NCI-H1930 (cell line): Measurements from ENCODE around the gene PEAK1.
"Not testable (repeated sequence)": the region's sequence is repeated elsewhere in the genome, so short reads cannot be mapped to it uniquely, and the experiment has no call there.

Experiments
- DNase-seq, 2 experiments: peaks; one replicate each; lab custom pipeline; 2025; lab: John Stamatoyannopoulos, UW

PEAK1 gene

GRCh38 chr15:77406173-77406759 is 13.6 kb downstream of the PEAK1 start:
- DNase-seq: not testable (repeated sequence)

- DNase-seq: no peak
Observed at GRCh38 chr15:77402740-77403379, 17.0 kb downstream of the PEAK1 start.

- DNase-seq: no peak
Observed at GRCh38 chr15:77400258-77400657, 19.6 kb downstream of the PEAK1 start.

GRCh38 chr15:77398927-77399326 is 21.0 kb downstream of the PEAK1 start:
- DNase-seq: no peak

- DNase-seq: no peak
Observed at GRCh38 chr15:77396692-77397091, 23.2 kb downstream of the PEAK1 start.

- no peak for DNase-seq
Observed at GRCh38 chr15:77395013-77395774, 24.7 kb downstream of the PEAK1 start.

GRCh38 chr15:77393471-77393840 is 26.4 kb downstream of the PEAK1 start:
- DNase-seq: no peak

- DNase-seq: no peak
Observed at GRCh38 chr15:77392762-77393470, 27.0 kb downstream of the PEAK1 start.

GRCh38 chr15:77391372-77391951 is 28.4 kb downstream of the PEAK1 start:
- no peak for DNase-seq

GRCh38 chr15:77387365-77388105 is 32.4 kb downstream of the PEAK1 start:
- no peak for DNase-seq

- no peak for DNase-seq
Observed at GRCh38 chr15:77386626-77387025, 33.3 kb downstream of the PEAK1 start.

- DNase-seq: no peak
Observed at GRCh38 chr15:77384589-77385359, 35.1 kb downstream of the PEAK1 start.

- DNase-seq: no peak
Observed at GRCh38 chr15:77384086-77384485, 35.8 kb downstream of the PEAK1 start.

GRCh38 chr15:77380033-77380432 is 39.9 kb downstream of the PEAK1 start:
- no peak for DNase-seq

GRCh38 chr15:77376770-77377169 is 43.1 kb downstream of the PEAK1 start:
- no peak for DNase-seq

GRCh38 chr15:77375133-77375532 is 44.8 kb downstream of the PEAK1 start:
- no peak for DNase-seq

- DNase-seq: no peak
Observed at GRCh38 chr15:77373441-77373840, 46.5 kb downstream of the PEAK1 start.

- DNase-seq: no peak
Observed at GRCh38 chr15:77371850-77372563, 47.9 kb downstream of the PEAK1 start.

GRCh38 chr15:77370580-77370979 is 49.3 kb downstream of the PEAK1 start:
- no peak for DNase-seq

- no peak for DNase-seq
Observed at GRCh38 chr15:77369168-77369567, 50.7 kb downstream of the PEAK1 start.
